Measurements from ENCODE around the gene RNF148.

RNF148 gene, protein sequence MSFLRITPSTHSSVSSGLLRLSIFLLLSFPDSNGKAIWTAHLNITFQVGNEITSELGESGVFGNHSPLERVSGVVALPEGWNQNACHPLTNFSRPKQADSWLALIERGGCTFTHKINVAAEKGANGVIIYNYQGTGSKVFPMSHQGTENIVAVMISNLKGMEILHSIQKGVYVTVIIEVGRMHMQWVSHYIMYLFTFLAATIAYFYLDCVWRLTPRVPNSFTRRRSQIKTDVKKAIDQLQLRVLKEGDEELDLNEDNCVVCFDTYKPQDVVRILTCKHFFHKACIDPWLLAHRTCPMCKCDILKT

DNA sequence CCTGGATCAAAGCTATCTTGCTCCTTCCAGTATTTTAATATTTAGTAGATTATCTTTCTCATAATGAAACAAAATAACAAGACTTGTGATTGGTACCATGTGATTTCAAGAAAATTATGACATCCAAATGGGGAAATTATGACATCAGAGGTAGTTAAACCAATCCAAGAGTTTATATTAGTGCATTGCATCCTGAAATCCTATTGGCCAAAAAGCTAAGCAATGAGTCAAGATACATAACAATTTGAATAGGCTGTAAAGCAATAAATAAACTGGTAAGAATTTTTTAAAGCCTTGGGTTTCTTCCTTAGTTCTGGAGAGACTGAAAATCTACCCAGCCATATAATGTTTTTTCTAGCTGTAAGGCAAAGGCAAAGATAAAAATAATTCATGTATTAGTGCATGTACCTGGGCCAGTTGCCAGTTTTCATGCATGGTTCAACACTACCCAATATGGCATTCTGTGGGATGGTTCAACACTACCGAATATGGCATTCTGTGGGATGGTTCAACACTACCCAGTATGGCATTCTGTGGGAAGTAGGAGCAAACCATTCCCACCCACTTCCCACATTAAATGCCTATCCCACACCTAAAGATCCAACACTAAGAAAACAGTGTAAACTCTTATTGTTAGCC, at the start of gene RNF148:
Gene RNF148, minus strand, starts transcription at position 51 of the 639 bp plus-strand sequence. CDS start 172 bp downstream, outside the sequence.
- no peak for DNase-seq (ENCODE audit: low read depth in 1 of 2, low spot score in 1 of 2)

DNA sequence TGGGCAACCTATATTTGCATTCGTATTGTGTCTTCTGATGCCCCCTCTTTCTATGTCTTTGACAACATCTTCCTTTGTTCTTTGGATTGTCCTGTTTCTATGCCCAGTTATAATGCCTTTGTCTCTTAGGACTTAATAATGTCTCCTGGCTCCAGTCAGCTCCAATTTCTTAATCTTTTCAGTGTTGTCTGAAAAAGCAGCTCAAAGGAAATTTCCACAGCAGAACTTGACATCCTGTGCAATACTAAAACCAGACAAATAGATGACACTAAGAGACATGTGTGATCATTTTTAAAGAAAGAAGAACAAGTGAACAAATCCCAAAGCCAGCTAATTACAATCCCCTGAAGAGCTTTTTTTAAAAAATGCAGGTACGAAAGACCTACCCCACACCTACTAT, 47.7 kb upstream of the RNF148 start:
- DNase-seq (ENCODE audit: low read depth in 1 of 2, low spot score in 1 of 2): no peak

DNA sequence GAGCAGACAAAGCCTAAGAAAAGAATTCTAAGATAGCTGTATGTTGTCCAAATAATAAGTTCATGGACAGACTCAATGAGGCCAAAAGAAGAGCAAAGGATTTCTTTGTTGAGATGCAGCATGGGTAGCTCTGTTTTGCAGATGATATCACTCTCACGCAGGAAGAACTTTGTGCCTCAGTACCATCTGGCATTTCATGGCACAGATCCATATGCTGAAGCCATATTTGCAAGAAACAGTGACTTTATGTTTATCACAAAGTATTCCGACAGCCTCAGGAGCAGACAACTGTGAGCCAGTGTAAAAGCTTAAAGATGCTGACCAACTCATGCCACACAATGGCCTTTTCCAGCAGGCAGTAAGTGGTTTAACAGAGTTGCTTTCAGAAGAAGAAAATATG, 45.5 kb upstream of the RNF148 start:
- DNase-seq (ENCODE audit: low read depth in 1 of 2, low spot score in 1 of 2): no peak

DNA sequence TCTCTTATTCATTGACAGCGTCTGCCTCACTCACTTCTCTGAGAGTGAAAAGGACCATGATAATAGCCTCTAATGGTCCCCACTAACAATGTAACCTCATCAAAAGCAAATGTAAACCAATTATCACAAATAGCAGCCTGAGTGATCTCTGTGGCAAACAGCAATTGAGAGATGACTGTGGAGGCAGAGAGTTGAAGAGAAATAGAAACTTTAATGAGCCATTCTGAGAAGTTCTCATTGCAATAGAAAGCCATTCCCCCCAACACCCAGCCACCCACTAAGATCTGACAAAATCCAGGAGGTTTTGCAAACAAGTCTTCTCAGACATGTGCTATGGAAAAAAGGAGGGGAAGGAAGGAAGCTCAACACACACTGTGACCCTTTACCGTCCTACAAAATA, 44.2 kb upstream of the RNF148 start:
- DNase-seq (ENCODE audit: low read depth in 1 of 2, low spot score in 1 of 2): no peak

DNA sequence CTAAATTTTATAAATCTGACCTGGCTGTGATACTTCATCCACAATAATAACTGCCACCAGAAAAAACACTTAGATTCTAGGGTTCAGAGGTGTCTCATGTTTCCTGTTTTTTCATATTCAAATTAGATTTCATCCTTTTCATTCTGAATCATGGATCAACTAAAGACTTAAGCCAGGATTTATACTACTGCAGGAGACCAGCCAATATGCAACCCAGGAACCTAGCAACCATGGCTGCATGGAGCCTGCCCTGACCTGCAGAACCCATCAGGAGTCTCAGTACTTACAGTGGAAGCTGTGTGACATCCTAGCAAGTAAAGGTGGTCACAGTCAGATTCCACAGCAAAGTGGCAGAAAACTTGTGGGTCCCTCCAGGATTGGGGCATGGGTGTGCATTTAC, 40.5 kb upstream of the RNF148 start:
- no peak for DNase-seq (ENCODE audit: low read depth in 1 of 2, low spot score in 1 of 2)

DNA sequence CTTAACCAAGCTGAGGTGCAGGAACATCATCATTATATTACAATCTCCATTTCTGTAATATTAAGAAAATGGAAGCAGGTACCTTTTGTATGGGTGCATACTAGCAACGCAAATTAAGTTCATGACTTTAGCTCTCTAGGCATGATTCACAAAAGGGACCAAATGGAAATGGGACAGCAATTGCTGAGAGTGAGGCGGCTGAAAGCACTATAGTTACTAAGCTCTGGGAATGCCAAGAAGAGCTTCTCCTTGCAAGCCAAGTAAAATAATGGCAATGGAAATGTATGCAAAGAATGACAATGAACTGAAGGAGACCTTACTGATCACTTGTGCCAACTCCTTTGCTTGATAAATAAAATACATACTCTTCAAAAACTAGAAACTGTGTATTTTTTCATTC, 36.2 kb upstream of the RNF148 start:
- DNase-seq (ENCODE audit: low read depth in 1 of 2, low spot score in 1 of 2): no peak

DNA sequence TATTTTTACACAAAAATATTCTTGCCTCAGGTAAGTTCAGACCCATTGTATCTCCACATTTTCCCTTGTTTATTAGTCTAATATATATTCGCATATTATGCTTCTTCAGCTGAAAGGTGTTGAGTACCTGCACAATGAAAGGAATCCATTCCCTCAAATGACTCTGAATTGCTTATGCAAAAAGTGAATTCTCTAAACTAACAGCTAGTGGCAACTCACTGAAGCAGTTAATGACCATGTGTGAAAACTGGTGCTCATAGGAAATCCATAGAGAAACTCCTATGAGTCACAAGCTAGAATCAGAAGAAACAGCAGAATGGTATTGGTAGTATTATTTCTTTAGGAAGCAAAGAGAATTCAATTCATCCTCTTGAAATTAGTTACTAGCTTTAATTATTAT, 33.5 kb upstream of the RNF148 start:
- no peak for DNase-seq (ENCODE audit: low read depth in 1 of 2, low spot score in 1 of 2)

DNA sequence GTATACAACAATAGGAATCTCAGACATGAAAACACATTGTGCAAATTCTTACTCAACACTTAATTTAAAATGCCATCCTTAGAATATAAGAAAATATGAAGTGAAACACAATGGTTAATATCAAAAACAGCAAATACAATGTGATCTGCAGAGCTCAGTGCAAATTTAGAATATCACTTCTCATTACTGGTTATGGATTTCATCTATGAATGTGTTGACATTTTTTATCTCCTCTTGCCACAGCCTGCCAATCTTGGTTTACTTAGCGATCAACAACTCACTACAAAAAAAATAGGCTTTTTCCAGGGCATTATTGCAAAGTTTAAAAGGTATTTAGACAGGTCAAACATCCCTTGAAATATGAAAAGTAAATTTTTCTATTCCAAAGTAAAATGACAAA, 25.0 kb upstream of the RNF148 start:
- DNase-seq (ENCODE audit: low read depth in 1 of 2, low spot score in 1 of 2): no peak

DNA sequence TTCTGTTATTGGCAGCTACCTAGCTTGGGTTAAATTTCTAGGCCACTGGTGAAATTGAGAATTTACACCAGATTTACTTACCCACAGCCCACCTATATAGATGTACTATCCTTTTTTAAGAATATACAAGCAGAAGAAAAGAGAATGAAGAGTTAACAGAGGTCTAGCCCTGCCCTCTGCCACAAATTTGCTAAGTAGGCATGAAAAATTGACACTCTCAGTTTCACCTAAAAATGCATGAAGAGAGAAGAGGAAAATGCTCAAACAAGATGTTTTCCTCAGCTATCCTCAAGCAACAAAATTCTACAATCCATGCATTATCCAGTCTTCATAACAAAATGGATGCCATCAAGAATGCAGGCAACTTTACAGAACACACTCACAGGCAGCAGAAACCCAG, 24.6 kb upstream of the RNF148 start:
- no peak for DNase-seq (ENCODE audit: low read depth in 1 of 2, low spot score in 1 of 2)

DNA sequence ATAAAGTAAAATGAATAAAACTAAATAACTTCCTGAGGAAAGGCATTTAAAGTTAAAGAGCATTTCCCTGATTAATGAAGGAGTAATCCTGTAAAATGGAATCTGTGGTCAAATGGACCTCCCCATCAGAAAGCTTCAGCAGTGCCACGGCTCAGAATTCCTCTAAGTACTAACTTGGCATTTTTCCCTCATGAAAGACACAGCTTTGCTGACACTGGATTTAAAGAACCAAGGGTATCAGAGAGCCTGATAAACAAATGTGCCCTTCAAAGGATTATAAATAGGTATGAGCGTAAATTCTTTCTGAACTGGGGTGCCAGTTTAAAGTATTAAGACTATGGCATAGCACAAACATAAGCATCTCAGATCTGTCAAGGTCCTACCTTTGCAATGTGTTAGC, 24.2 kb upstream of the RNF148 start:
- DNase-seq (ENCODE audit: low read depth in 1 of 2, low spot score in 1 of 2): no peak

DNA sequence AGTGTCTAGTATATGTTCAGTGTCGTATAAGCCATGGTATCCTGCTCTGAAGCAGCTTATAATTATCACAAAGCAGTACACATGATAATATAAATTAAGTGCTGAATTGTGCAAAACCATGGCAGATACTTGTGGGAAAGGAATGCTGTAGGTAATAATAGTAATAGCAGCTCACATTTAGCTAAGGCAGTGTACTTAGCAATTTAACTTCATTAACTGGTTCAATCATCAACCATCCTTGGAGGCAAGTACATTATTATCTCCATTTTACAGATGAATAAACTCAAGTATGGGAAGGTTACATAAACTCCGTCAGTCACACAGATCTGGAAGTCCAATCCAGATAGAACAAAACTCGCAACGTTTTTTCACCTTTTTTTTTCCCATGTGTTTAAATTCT, 21.6 kb upstream of the RNF148 start:
- DNase-seq (ENCODE audit: low read depth in 1 of 2, low spot score in 1 of 2): no peak

DNA sequence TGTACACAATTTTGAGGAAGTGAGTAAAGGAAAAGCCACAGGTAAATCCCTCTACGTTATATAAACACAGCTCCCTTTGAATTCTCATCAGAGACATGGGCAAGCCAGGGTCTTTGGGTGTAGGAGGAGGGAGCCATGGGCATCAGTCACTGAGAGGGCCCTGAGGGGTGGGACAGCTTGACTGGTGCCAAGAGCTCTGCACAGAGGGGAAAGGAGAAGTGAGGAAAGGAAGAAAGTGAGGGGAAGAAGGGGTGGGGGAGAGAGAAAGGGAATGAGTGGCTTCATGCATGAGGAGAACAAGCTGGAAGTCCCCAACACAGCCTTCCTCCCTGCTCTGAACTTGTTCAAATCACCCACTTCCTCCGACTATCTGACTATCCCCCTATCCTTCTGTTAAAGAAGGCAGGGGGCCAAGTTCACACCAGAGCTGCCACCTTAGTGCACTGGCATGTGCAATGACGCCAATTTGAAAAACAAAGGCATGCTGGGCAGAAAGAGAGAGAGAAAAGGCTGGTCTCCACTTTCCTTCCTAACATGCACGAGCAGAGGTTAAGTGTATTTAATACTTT, 16.4 kb upstream of the RNF148 start:
- DNase-seq (ENCODE audit: low read depth in 1 of 2, low spot score in 1 of 2): no peak

DNA sequence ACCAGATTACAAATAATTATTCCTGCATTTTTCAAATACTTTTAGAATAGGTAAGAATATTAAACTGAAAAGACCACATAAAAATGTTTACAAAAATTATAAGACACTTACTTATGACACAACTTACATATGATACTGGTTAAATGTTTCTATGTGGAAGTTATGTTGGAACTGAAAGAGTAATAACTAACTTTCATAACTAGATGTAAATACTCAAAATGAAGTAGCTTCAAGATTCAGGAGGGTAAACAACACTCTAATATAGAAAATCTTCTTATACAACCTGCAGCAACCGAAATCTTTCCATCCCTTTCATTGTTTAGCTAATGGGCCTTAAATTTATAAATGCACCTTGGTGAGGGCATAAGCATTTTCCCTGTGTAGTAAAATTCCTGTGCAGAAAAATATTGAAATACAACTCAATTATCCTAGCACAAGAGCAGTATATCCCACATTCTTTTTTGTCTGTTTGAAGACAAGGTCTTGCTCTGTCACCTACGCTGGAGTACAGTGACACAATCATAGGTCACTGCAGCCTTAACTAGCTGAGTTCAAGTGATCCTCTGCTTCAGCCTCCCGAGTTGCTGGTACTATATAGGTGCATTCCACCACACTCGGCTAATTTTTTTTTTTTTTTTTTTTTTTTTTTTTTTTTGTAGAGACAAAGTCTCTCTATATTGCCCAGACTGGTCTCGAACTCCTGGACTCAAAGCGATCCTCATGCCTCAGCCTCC, 14.8 kb upstream of the RNF148 start:
- DNase-seq (ENCODE audit: low read depth in 1 of 2, low spot score in 1 of 2): no peak

DNA sequence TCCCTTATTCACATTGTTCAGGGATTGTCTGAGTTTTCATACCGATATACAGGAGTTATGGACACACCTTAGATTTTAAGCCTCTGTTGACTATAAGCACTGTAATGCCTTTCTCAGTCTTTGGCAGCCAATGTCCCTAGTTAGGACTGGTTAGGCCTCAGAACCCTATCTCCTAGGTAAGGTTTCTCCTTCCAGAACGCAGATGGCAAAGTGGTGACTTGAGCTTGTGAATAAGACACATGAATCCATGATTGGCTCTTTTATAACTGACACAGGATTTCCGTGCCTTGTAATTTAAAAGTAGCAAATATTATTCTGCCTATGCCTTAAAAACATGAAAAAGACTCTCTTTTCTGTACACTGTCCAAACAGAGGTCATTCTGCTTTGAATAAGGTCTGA, 12.5 kb upstream of the RNF148 start:
- DNase-seq (ENCODE audit: low read depth in 1 of 2, low spot score in 1 of 2): no peak

DNA sequence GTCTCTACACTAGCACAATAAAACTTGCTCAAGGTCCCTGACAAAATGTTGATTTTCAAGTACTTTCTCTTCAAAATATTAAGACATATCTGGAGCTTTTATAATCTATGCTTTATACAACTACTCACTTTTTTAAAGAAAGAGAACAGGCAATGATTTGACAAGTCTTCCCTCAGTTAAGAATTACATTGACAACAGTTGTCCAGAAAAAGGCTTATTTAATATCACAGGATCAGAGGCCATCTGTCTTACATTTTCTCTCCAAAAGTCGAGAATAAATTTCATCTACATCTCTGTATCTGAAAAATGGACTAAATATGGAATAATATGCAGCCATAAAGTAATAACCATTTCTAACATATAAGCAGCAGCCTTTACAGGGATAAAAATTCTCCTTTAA, 8.2 kb upstream of the RNF148 start:
- DNase-seq (ENCODE audit: low read depth in 1 of 2, low spot score in 1 of 2): no peak

DNA sequence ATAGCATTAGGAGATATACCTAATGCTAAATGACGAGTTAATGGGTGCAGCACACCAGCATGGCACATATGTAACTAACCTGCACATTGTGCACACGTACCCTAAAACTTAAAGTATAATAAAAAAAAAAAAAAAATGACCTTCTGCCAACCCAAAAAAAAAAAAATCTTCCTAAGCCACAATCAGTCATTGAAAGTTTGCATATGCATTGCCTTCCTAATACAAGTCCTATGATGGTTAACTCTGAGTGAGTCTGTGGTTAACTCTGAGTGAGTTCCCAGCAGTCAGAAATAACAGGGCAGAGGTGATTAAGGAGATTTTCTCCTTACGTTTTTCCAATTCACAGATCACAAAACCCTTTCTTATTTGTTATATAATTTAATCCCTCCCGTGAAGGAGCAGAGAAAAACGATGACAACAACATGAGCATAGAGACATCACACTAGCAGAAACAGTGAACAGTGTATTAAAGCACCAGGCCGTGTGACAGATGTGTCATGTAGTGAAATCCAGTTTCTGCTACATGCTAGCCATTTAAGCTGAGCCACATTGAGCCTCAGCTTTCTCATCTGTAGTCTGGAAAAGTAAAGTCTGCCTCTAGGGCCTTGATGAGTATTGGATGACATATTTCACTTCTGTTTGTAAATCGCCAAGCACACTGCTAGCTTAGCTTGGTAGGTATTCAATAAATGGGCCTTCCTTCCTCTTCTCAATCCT, 7.4 kb upstream of the RNF148 start:
- DNase-seq (ENCODE audit: low read depth in 1 of 2, low spot score in 1 of 2): no peak

DNA sequence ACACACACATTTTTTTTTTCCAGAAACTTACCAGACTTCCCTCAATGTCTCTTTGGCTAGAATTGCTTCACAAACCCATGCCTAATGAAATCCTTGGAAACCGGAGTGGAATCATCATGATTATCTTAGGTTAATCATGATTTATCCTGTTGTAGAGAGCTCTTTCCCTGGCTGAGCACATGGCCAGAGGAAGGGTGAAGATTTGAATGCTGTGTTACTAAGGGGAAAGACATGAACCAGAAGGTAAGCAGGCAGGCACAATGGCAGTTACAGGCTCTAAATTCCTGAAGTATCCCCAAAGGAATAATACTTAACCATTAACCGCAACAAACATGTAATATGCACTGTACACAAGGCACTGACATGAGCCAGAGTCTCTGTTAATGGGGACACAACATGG, 4.1 kb upstream of the RNF148 start:
- no peak for DNase-seq (ENCODE audit: low read depth in 1 of 2, low spot score in 1 of 2)

DNA sequence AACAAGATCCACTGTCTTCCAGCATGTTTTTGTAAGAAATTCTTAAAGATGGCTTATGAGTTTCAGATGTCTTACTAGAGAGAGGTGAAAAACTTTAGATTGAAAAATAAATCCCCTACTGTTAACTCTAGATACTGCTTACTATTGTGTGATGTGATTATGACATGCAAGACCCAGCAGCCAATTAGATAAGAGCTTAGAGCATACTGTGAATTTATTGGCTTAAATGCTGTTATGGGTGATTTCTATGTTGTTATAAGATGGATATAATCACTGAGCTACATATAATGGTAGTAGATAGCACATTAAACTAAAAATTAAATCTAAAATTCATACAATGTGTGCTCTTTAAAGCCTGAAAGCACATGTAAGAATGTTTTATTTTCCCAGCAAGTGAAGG, 3.7 kb downstream of the RNF148 start, which contains the start of gene RNF133:
Gene RNF133, minus strand, starts transcription at position 101 of the 400 bp plus-strand sequence. CDS start 199 bp downstream, outside the sequence.
- no peak for DNase-seq (ENCODE audit: low read depth in 1 of 2, low spot score in 1 of 2)

DNA sequence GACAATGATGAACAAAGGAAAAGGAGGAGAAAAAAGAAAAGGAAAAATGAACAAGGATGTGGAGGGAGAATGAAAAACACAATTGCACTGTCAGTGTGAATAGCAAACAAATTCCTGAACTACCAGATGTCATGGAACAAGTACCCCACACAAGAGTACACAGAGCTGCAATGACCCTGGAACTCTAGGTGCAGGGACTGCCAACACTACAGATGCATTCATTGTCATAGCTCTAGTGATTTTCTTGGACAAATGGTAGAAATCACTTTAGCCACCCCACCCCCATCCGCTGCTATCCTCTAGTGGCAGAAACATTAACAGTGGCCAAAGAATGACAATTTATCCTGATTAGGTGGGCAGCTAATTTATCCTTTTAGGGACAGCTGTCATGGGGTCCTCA, 6.9 kb downstream of the RNF148 start:
- no peak for DNase-seq (ENCODE audit: low read depth in 1 of 2, low spot score in 1 of 2)

DNA sequence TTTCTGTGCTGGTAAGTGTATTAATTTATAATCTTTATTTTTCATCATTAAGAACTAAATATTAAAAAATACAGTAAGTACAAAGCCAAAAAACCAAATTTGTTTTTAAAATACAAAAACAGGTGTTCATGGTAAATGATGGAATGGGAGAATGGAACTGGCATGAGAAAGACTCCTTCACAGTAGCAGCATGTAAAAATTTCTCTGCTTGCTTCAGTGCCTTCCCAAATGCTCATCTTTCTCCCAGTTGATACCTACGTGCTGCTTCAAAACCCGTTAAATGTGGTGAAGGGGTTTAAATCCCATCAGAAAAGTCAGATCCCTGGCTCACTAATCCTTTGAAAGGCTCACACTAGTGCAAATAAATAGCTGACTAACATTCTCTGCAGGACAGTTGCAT, 8.0 kb downstream of the RNF148 start:
- DNase-seq (ENCODE audit: low read depth in 1 of 2, low spot score in 1 of 2): no peak

DNA sequence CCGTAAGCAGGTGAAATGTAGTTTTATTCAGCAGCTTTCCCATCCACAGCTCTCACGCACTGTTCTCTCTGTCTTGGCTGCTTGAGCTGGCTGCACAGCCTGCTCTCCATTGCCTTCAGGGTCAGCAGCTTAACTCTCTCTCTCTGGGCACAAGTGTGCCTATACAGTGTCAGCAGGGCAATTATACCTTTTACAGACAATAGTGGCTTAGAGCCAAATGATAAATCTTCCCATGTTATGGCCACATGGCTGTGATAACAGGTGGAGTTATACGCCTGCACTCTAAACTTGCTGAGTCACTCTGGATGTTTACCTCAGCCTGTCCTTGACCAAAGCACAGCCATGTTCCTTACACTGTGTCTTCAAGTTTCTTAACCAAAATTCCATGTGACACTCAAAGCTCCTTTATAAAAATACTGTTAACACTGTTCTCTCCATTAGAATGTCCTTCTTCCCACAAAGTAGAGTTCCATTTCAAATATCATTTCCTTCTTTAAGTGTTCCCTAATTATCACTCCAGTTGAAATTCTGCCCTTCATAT, 9.9 kb downstream of the RNF148 start:
- no peak for DNase-seq (ENCODE audit: low read depth in 1 of 2, low spot score in 1 of 2)

Data from activated CD4-positive, alpha-beta T cell treated with anti-CD3 and anti-CD28 coated beads, Interleukin-2, amount 50 U/mL, for 24 hours (primary cell).